Panc1 (cell line): ENCODE results near the gene SCGB1D2. TPM values are rescaled to one million over a fixed set of nuclear protein-coding genes. Genes with fewer than 3 reads are reported as not detected.

Experiments
- ATAC-seq: fragments of 200-7000 bp; cut with Tn5 transposase; 2 replicates; pipeline ENCODE4 v1.9.1; 2020; ENCODE audit warnings: mild to moderate bottlenecking, moderate library complexity
- BruUV-seq: library from RNA; stranded (reverse); fragments of 400-500 nt; replicated peaks from 2 replicates; lab custom pipeline; 2021; lab: Mats Ljungman, UMichigan
- CTCF ChIA-PET: fragments of 300-600 bp; sonication (Branson Sonifier 250); formaldehyde crosslinking; loops from one replicate; lab custom pipeline; 2022; ENCODE audit warnings: antibody characterized with exemption; lab: Charles Lee
- POLR2A ChIA-PET: fragments of 300-600 bp; sonication (Branson Sonifier 250); formaldehyde crosslinking; loops from one replicate; lab custom pipeline; 2022; ENCODE audit warnings: antibody characterized with exemption; lab: Charles Lee
- DNase-seq: peaks from one replicate; pipeline ENCODE4 v3.0.0-alpha.2; 2010; ENCODE audit warnings: low read depth, low spot score
- H3K27ac ChIP-seq: 2 replicates; pipeline ENCODE4 v1.5.1; 2011; ENCODE audit warnings: mild to moderate bottlenecking, low read length, inconsistent platforms
- H3K27me3 ChIP-seq: fragments of 200-500 bp; sonication (Bioruptor generic); 2 replicates; pipeline ENCODE4 v1.6.0; 2014; ENCODE audit warnings: low read length, inconsistent platforms; ENCODE audit not compliant: control insufficient read depth, insufficient read depth
- H3K36me3 ChIP-seq: fragments of 200-500 bp; sonication (Bioruptor generic); 2 replicates; pipeline ENCODE4 v1.5.1; 2014; ENCODE audit warnings: inconsistent platforms, mild to moderate bottlenecking, low read length, moderate library complexity; ENCODE audit not compliant: control insufficient read depth, insufficient read depth
- H3K4me1 ChIP-seq: 2 replicates; pipeline ENCODE4 v1.5.1; 2011; ENCODE audit warnings: inconsistent platforms, mild to moderate bottlenecking, low read length, moderate library complexity; ENCODE audit not compliant: control insufficient read depth, insufficient read depth
- H3K4me3 ChIP-seq, 2 experiments: 2 replicates each; pipeline ENCODE4 v1.5.1; 2011 to 2012; ENCODE audit warnings: low read depth in 2 of 2, low read length in 2 of 2, mild to moderate bottlenecking in 2 of 2, inconsistent platforms in 1 of 2, moderate library complexity in 1 of 2
- H3K9me3 ChIP-seq: fragments of 200-500 bp; sonication (Bioruptor generic); 2 replicates; pipeline ENCODE4 v1.5.1; 2014; ENCODE audit warnings: low read depth, mild to moderate bottlenecking, inconsistent platforms, low read length, moderate library complexity; ENCODE audit not compliant: control insufficient read depth, insufficient read depth
- POLR2AphosphoS5 ChIP-seq: IDR thresholded peaks from 2 replicates; pipeline ENCODE4 v1.6.1; 2012; ENCODE audit warnings: mild to moderate bottlenecking, low read depth, low read length, moderate library complexity
- SIN3A ChIP-seq: IDR thresholded peaks from 2 replicates; pipeline ENCODE4 v1.6.1; 2012; ENCODE audit warnings: low read depth, mild to moderate bottlenecking, low read length, moderate library complexity, borderline replicate concordance; ENCODE audit not compliant: insufficient read depth
- TCF7L2 ChIP-seq: IDR thresholded peaks from 2 replicates; pipeline ENCODE4 v1.6.1; 2011; ENCODE audit warnings: mild to moderate bottlenecking, low read depth, low read length, inconsistent platforms
- in situ Hi-C: cut with HindIII; loops from 2 replicates; pipeline ENCODE4 v1.10.0; 2016; ENCODE audit warnings: low sequenced_read_pairs, low pct_unique_long_range_greater_than_20kb
- intact Hi-C: fragments of 100-400 bp; cut with micrococcal nuclease; formaldehyde crosslinking; loops from one replicate; pipeline ENCODE4 v1.10.0; 2022; ENCODE audit not compliant: unreplicated experiment
- total RNA-seq: library from RNA; stranded (reverse); gene quantifications from one replicate; pipeline ENCODE4 v1.2.1, GENCODE V29; 2021; ENCODE audit not compliant: unreplicated experiment
- TF ChIP-seq, protein P1 (sequence below): fragments of 450-650 bp; IDR thresholded peaks from 2 replicates; pipeline ENCODE4 v1.5.1; 2017; ENCODE audit warnings: mild to moderate bottlenecking
- TF ChIP-seq, protein P2 (sequence below), 2 experiments: IDR thresholded peaks; 2 replicates each; pipeline ENCODE4 v1.6.1; 2011 to 2012; ENCODE audit warnings: low read depth in 2 of 2, control low read depth in 1 of 2, low read length in 1 of 2, mild to moderate bottlenecking in 1 of 2, moderate library complexity in 1 of 2; ENCODE audit not compliant: insufficient read depth in 1 of 2

The SCGB1D2 gene
- total RNA-seq, 1 experiment from 2014 or later: 0.85 TPM

DNA sequence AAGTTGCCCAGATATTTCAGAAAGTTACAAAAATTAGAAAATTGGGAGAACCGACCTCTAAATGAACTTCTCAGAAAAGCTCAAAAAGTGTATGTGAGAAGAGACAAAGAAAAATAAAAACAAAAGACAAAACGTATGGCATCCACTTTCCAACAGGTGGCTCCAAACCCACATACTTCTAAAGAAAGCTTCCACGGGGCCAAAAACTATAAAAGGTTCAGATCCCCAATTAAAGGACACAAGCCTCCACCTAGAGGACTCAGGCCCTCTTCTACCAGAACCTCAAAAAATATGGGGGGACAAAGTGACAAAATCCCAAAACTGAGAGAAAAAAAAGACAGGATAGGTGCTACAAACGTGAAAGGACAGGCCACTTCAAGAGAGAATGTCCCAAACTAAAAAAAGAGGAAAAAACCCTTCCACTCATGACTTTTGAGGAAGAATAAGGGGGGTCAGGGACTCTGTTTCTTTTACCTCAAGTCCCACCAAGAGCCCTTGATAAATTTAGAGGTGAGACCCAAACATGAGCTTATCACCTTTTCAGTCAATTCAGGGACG is 24.8 kb upstream of the SCGB1D2 start:
- Histone ChIP-seq H3K4me1 (no peaks in the 10 kb centered on the region), H3K36me3 (no peaks in the 10 kb centered on the region), H3K4me3 (no peak overlapping the region), H3K9me3 (no peaks in the 10 kb centered on the region; the same call in 1 of the 2 replicates), H3K27me3 (no peaks in the 10 kb centered on the region), H3K27ac (no peak overlapping the region)
- ATAC-seq (no peak), DNase-seq (no peak)
- ChIA-PET CTCF (interaction anchor here (1.1 kb wide), 2 partner anchors 25 to 94 kb away, joined by 3 read pairs; partner anchors contain the start of gene SCGB1D2), POLR2A (interaction anchor here (0.7 kb wide), 1 partner anchor 27 kb away, joined by 3 read pairs; no protein-coding TSS in a partner anchor)
- intact Hi-C loops (loop anchor here (1.0 to 5.0 kb wide), 2 partner anchors 94 to 110 kb away; no protein-coding TSS in a partner anchor), in situ Hi-C loops (no loop called here)
- no peak for TF ChIP-seq TCF7L2
- TF ChIP-seq, protein P1, sequence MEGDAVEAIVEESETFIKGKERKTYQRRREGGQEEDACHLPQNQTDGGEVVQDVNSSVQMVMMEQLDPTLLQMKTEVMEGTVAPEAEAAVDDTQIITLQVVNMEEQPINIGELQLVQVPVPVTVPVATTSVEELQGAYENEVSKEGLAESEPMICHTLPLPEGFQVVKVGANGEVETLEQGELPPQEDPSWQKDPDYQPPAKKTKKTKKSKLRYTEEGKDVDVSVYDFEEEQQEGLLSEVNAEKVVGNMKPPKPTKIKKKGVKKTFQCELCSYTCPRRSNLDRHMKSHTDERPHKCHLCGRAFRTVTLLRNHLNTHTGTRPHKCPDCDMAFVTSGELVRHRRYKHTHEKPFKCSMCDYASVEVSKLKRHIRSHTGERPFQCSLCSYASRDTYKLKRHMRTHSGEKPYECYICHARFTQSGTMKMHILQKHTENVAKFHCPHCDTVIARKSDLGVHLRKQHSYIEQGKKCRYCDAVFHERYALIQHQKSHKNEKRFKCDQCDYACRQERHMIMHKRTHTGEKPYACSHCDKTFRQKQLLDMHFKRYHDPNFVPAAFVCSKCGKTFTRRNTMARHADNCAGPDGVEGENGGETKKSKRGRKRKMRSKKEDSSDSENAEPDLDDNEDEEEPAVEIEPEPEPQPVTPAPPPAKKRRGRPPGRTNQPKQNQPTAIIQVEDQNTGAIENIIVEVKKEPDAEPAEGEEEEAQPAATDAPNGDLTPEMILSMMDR: peak; percentile 73
- BruUV-seq: no TSS peak

DNA sequence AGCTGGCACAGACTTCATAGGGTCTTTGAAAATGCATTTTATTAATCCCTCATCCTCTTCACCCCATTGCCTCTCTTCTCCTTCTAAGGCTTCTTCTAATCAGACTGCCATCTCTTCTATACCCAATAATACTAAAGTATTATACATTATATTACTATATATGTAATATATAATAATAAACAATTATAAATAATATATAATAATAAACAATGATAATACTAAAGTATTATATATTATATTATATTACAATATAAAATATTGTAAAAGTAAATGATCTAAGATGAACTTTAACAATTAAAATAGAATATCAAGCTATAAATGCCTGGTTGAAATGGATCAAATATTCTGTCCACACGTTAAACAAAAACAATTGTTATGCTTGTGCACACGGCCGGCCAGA is 20.5 kb upstream of the SCGB1D2 start:
- ATAC-seq: no peak
- no TSS peak for BruUV-seq
- ChIA-PET POLR2A (no interaction called here), CTCF (no interaction called here)
- Histone ChIP-seq H3K9me3 (peaks cover 16% of the 10 kb centered on the region; the same call in 1 of the 2 replicates), H3K27me3 (no peaks in the 10 kb centered on the region), H3K4me1 (no peaks in the 10 kb centered on the region), H3K4me3 (no peak overlapping the region), H3K27ac (no peak overlapping the region), H3K36me3 (no peaks in the 10 kb centered on the region)
- in situ Hi-C loops (loop anchor here (5.0 kb wide), 1 partner anchor 36 kb away; no protein-coding TSS in a partner anchor), intact Hi-C loops (no loop called here)
- no peak for DNase-seq
- TF ChIP-seq, protein P2, sequence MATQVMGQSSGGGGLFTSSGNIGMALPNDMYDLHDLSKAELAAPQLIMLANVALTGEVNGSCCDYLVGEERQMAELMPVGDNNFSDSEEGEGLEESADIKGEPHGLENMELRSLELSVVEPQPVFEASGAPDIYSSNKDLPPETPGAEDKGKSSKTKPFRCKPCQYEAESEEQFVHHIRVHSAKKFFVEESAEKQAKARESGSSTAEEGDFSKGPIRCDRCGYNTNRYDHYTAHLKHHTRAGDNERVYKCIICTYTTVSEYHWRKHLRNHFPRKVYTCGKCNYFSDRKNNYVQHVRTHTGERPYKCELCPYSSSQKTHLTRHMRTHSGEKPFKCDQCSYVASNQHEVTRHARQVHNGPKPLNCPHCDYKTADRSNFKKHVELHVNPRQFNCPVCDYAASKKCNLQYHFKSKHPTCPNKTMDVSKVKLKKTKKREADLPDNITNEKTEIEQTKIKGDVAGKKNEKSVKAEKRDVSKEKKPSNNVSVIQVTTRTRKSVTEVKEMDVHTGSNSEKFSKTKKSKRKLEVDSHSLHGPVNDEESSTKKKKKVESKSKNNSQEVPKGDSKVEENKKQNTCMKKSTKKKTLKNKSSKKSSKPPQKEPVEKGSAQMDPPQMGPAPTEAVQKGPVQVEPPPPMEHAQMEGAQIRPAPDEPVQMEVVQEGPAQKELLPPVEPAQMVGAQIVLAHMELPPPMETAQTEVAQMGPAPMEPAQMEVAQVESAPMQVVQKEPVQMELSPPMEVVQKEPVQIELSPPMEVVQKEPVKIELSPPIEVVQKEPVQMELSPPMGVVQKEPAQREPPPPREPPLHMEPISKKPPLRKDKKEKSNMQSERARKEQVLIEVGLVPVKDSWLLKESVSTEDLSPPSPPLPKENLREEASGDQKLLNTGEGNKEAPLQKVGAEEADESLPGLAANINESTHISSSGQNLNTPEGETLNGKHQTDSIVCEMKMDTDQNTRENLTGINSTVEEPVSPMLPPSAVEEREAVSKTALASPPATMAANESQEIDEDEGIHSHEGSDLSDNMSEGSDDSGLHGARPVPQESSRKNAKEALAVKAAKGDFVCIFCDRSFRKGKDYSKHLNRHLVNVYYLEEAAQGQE (IDR thresholded peaks at IDR 0.05; ENCODE audit: insufficient read depth in 1 of 2, low read depth in 2 of 2, low read length in 1 of 2): no peak
- TF ChIP-seq TCF7L2 (no peak), POLR2AphosphoS5 (no peak), SIN3A (no peak)
- TF ChIP-seq, protein P1: no peak
